MV-4-11 (cell line): ENCODE data around the gene RPS27A.
A peak's percentile ranks its signal among the peaks of the same experiment; 100 is the strongest.
"Not testable (repeated sequence)": the region's sequence is repeated elsewhere in the genome, so short reads cannot be mapped to it uniquely, and the experiment has no call there.

ENCODE experiments used
- DNase-seq: peaks from one replicate; lab custom pipeline; 2025; lab: John Stamatoyannopoulos, UW

The RPS27A gene

GRCh38 chr2:55239656-55240222 lies 7.3 kb downstream of the RPS27A start:
- DNase-seq = no peak

- DNase-seq = peak; percentile 5
These were observed 9.1 kb downstream of the RPS27A start for GRCh38 chr2:55241582-55241981.

GRCh38 chr2:55242617-55243016 lies 10.1 kb downstream of the RPS27A start:
- no peak for DNase-seq

- no peak for DNase-seq
These were observed 12.9 kb downstream of the RPS27A start for GRCh38 chr2:55245411-55245810.

- DNase-seq = no peak
These were observed 14.5 kb downstream of the RPS27A start for GRCh38 chr2:55247025-55247424.

GRCh38 chr2:55252832-55253231 lies 20.3 kb downstream of the RPS27A start:
- no peak for DNase-seq

GRCh38 chr2:55259586-55259985 lies 27.1 kb downstream of the RPS27A start:
- not testable (repeated sequence) for DNase-seq

- DNase-seq = no peak
These were observed 35.9 kb downstream of the RPS27A start for GRCh38 chr2:55268288-55268906.

GRCh38 chr2:55268907-55269644 lies 36.6 kb downstream of the RPS27A start, which contains the start of gene MTIF2:
Gene MTIF2 (minus strand): TSS chr2:55269231. CDS start chr2:55263858, 5,373 bp downstream.
- DNase-seq = peak; percentile 90

GRCh38 chr2:55269645-55269990 lies 37.1 kb downstream of the RPS27A start:
- DNase-seq = peak; percentile 13

GRCh38 chr2:55274346-55274745 lies 41.9 kb downstream of the RPS27A start:
- DNase-seq = not testable (repeated sequence)

- no peak for DNase-seq
These were observed 44.8 kb downstream of the RPS27A start for GRCh38 chr2:55277310-55277709.

GRCh38 chr2:55279214-55279835 lies 46.8 kb downstream of the RPS27A start:
- not testable (repeated sequence) for DNase-seq

- DNase-seq = not testable (repeated sequence)
These were observed 47.5 kb downstream of the RPS27A start for GRCh38 chr2:55279859-55280424.

GRCh38 chr2:55280851-55281546 lies 48.5 kb downstream of the RPS27A start:
- not testable (repeated sequence) for DNase-seq

GRCh38 chr2:55282110-55282917 lies 49.8 kb downstream of the RPS27A start:
- peak; percentile 78 for DNase-seq

- no peak for DNase-seq
These were observed 50.6 kb downstream of the RPS27A start for GRCh38 chr2:55283083-55283482.
